ENCODE measurements around the gene PRICKLE3.

The PRICKLE3 gene

GRCh38 chrX:49206543-49206942 lies 20.4 kb upstream of the PRICKLE3 start:
- no peak for DNase-seq

GRCh38 chrX:49205443-49205842 lies 19.3 kb upstream of the PRICKLE3 start:
- no peak for DNase-seq

- DNase-seq = no peak
Measured at GRCh38 chrX:49204709-49205108, 18.5 kb upstream of the PRICKLE3 start.

- DNase-seq = no peak
Measured at GRCh38 chrX:49204017-49204416, 17.8 kb upstream of the PRICKLE3 start.

- no peak for DNase-seq
Measured at GRCh38 chrX:49203536-49203935, 17.4 kb upstream of the PRICKLE3 start.

GRCh38 chrX:49202022-49202421 lies 15.8 kb upstream of the PRICKLE3 start:
- no peak for DNase-seq

- peak; percentile 66 for DNase-seq
Measured at GRCh38 chrX:49199906-49200771, 14.0 kb upstream of the PRICKLE3 start, which contains the start of gene SYP. SYP (minus strand) TSS chrX:49200193; CDS start chrX:49200186, 7 bp downstream.

GRCh38 chrX:49199315-49199595 lies 13.1 kb upstream of the PRICKLE3 start:
- DNase-seq = no peak

- no peak for DNase-seq
Measured at GRCh38 chrX:49198540-49199314, 12.6 kb upstream of the PRICKLE3 start.

GRCh38 chrX:49197543-49198087 lies 11.4 kb upstream of the PRICKLE3 start:
- no peak for DNase-seq

GRCh38 chrX:49193542-49193964 lies 7.4 kb upstream of the PRICKLE3 start:
- no peak for DNase-seq

- DNase-seq = no peak
Measured at GRCh38 chrX:49192722-49193328, 6.7 kb upstream of the PRICKLE3 start.

- no peak for DNase-seq
Measured at GRCh38 chrX:49191574-49192011, 5.4 kb upstream of the PRICKLE3 start.

GRCh38 chrX:49190821-49191573 lies 4.8 kb upstream of the PRICKLE3 start:
- peak; percentile 100 for DNase-seq

GRCh38 chrX:49189606-49190005 lies 3.4 kb upstream of the PRICKLE3 start:
- no peak for DNase-seq

- no peak for DNase-seq
Measured at GRCh38 chrX:49188468-49189076, 2.4 kb upstream of the PRICKLE3 start.

GRCh38 chrX:49187526-49187925 lies 1.4 kb upstream of the PRICKLE3 start:
- DNase-seq = no peak

GRCh38 chrX:49187028-49187394 lies 838 bp upstream of the PRICKLE3 start:
- no peak for DNase-seq

GRCh38 chrX:49184294-49185281 lies 1.6 kb downstream of the PRICKLE3 start:
- DNase-seq = peak; percentile 74

GRCh38 chrX:49183701-49184281 lies 2.4 kb downstream of the PRICKLE3 start:
- DNase-seq = no peak

- DNase-seq = no peak
Measured at GRCh38 chrX:49179358-49179757, 6.8 kb downstream of the PRICKLE3 start.
